H54 (cell line): ENCODE measurements around the gene JADE3.

Source experiments
- DNase-seq: peaks from one replicate; pipeline ENCODE4 v3.0.0; 2011; ENCODE audit warnings: low spot score, mixed read lengths; ENCODE audit not compliant: insufficient read length
- FAIRE-seq: peaks from 3 replicates; lab custom pipeline; 2011; peaks lifted over from hg19 to GRCh38; lab: Jason Lieb, UNC
- POLR2A ChIP-seq: IDR thresholded peaks from 2 replicates; pipeline ENCODE4 v1.6.1; 2011; ENCODE audit warnings: low read depth, mild to moderate bottlenecking, low read length

Gene JADE3

GRCh38 chrX:47012131-47012530 lies 99.9 kb downstream of the JADE3 start:
- TF ChIP-seq POLR2A, result no peak
- no peak for FAIRE-seq

GRCh38 chrX:47026198-47026597 lies 114.0 kb downstream of the JADE3 start:
- no peak for FAIRE-seq
- no peak for DNase-seq
- TF ChIP-seq POLR2A, result no peak

More at GRCh38 chrX:47012131-47012530, 99.9 kb downstream of the JADE3 start:
- DNase-seq, result no peak

GRCh38 chrX:47030339-47030738 lies 118.1 kb downstream of the JADE3 start:
- no peak for FAIRE-seq
- TF ChIP-seq POLR2A, result no peak
- peak; percentile 1 for DNase-seq

DNA sequence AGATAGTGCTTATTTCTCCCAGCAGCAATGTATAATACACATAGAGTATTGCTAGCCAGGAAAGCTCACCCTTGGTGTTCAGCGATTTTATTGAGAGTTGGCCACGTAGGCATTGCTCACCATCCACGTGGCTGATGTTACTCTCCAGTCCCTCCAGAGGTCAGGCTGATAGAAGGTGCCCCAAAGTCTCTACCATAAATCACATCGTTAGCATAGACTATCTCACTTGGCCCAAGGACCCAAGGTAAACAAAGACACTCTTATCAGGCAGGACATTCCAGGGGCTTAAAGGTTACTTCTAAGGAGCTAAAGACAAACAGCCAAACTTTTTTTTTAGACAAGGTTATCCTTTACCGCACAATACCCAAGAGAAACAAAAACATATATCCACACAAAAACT lies 135.8 kb downstream of the JADE3 start:
- DNase-seq (no peak), FAIRE-seq (no peak)
- TF ChIP-seq POLR2A, result no peak

DNA sequence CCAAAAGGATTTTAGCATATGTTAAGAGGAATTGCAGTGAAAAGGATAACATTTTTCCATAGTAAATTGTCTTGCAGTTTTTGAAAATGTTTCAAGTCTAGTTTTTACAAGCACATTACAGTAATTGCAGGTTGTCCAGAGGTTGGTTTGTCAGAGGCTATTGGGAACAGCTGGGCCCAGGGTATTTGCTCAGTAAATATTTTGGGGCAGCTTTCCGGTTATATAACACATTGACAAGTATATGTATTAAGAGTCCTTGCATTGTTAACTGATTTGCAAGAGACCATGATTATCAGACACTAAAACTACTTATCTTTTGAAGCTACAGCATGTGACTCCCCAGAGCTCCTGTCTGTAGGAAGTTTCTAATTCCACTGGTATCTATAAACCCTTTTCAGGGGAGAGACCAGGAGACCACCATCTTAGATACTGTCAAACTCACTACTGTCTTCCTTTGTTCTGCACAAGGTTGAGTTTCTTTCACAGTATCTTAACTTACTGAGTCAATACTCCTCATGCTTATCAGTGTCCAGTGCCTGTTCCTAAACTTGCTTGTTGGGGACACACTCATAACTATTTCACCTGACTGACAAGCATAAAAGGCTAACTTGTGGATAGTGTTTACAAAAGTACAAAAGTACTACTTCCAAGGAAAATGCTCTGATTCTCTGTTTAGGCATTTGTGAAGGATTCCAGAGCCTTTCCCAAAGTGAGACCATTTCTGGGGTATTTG lies 147.1 kb downstream of the JADE3 start:
- TF ChIP-seq POLR2A, result no peak
- DNase-seq (no peak), FAIRE-seq (no peak)

- TF ChIP-seq POLR2A, result no peak
- FAIRE-seq (no peak), DNase-seq (no peak)
Observed at GRCh38 chrX:47060708-47061107, 148.5 kb downstream of the JADE3 start.

GRCh38 chrX:47061238-47061919 lies 149.2 kb downstream of the JADE3 start:
- DNase-seq (no peak), FAIRE-seq (no peak)
- no peak for TF ChIP-seq POLR2A

DNA sequence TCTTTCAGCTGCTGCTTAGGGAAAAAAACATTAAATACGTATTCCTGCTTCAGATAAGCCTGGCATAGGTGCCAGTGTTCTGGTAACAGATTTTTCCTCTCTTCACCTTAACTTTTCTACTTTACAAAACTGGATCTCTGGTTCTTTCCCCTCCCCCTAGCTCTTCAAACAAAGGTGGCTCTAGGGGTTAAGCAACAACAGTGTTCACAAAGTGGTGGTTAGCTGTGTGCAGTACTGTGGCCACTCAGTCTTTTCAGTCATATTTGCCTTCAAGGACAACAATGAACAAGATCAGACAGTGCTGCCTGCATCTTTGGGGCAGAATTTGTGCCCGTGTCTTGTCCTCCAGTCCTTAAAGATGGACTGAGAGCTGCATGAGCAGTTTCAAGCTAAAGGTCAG lies 151.0 kb downstream of the JADE3 start:
- no peak for TF ChIP-seq POLR2A
- DNase-seq, result no peak
- FAIRE-seq, result no peak

- no peak for DNase-seq
- no peak for TF ChIP-seq POLR2A
- FAIRE-seq, result no peak
Observed at GRCh38 chrX:47068214-47068613, 156.0 kb downstream of the JADE3 start.

DNA sequence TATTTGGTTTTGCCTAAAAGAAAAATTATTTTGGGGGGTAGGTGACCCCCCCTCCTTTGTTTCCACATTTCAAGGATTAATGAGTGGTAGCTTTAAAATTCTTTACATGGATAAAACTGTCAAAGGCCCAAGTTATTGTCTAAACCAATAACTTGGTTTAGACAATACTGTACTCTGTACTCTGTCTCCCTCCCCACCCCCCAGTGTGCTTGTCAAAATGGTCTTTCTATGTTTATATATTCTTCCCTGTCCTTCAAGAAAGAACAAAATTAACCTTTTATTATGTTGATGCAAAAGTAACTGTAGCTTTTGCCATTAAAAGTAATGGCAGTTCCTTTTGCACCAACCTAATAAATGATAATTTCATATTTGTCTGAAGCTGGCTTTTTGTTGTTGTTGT lies 156.5 kb downstream of the JADE3 start:
- no peak for TF ChIP-seq POLR2A
- no peak for DNase-seq
- no peak for FAIRE-seq

DNA sequence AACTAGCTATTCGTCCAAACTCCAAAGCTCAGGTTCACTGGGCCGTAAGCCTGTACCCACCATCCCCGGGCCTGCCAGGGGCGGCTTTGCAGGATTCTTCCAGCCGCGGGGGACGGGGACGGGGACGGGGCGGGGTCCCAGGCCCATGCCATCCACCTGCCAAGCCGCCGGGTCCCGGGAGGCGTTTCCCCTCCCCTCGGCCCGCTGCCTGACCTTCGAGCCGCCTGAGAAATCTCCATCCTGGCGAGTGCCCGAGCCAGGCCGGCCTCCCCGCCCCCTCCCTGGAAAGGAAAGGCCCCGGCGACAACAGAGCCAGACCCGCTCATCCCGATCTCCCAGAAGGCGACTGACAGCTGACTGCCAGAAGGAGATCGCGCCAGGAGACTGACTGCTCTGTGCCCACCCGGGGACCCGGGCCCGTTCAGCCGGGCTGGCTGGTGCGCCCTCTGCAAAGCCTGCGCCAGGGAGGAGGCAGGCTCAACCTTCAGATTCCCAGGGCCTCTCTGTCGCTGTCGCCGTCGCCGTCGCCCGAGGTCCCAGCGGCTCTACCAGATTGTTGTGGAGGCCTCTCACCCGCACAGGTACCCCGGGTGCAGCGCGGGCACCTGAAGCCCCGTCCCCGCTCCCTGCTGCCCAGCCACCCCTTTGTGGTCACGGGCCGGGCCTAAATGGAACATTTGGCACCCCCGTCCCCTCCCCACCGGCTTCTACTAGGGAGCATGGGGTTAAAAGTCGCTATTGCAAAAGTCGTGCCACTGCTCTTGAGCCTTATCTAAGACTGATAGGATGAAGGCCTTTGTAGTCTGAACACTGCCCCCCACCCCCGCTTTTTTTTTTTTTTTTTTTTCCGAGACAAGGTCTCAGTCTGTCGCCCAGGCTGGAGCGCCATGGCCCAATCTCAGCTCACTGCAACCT lies 166.2 kb downstream of the JADE3 start, which contains the start of gene RGN:
Gene RGN (plus strand): TSS at position 315 of the 915 bp plus-strand sequence. CDS start 2,702 bp downstream, outside the sequence.
- FAIRE-seq, result no peak
- DNase-seq, result no peak
- no peak for TF ChIP-seq POLR2A

DNA sequence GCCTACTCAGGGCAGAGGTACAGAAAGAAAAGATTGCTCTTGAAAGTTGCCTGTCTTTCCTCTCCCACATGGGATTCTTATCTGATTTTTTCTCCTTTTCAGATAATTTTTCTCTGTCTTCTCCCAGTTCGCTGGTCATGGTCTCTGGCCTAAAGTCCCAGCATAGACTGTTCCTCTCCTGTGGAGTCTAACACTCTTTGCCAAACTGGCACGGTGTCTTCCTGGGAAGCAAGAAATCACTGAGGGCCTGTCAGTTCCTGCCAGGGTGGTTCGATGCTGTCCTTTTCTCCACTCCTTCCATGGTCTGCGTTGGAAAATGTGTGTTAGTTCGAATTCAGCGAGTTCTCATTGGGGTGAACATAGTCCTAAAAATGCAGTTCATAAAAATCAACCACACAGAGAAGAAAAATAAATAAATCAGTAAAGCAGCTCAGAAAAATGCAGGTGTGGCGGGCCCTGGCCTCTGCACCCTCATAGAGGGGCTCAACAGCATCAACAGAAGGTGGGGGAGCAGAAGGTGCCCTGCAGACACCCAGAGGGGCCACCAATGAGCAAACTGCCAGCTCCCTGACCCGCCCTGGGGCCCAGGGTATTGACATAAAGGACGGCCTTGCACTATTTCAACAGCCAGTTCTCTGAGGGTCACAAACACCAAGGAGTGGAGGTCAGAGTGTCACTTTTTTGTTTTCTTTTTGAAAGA lies 168.1 kb downstream of the JADE3 start:
- FAIRE-seq, result no peak
- no peak for DNase-seq
- TF ChIP-seq POLR2A, result no peak

GRCh38 chrX:47080915-47081236 lies 168.7 kb downstream of the JADE3 start:
- FAIRE-seq, result no peak
- TF ChIP-seq POLR2A, result no peak
- DNase-seq, result no peak

DNA sequence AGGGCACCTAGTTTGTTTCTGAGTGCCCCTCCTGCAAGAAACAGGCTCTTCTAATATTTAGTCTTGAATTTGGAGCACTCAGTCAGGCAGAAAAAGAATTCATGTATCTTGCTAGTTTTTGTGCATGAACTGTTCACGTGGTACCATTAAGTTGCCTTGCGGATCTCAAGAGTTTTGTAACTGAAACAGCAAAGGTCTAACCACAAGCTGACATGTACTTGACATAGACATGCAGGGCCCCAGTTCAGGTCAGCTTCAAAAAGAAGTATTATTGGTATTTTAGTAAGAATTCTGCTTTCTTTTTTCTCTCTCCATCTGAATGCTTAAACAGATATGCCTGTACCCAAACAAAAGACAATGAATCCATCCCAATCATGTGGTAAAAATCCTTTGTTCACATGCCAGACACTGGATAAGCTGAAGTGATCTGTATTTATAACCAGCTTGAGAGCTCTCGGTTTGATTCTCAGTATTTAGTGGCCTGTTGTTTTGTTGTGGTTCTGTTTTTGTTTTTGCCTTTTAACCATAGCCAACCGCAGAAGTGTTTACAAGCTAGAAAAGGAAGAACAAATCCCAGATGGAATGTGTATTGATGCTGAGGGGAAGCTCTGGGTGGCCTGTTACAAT lies 179.0 kb downstream of the JADE3 start:
- no peak for FAIRE-seq
- DNase-seq, result no peak
- TF ChIP-seq POLR2A, result no peak
